Stimulated activated CD8-positive, alpha-beta memory T cell treated with anti-CD3 and anti-CD28 coated beads, Interleukin-7, amount 100 ng/mL, for 24 hours (primary cell): ENCODE data around the gene RASAL2.
"Not testable (repeated sequence)": the region's sequence is repeated elsewhere in the genome, so short reads cannot be mapped to it uniquely, and the experiment has no call there.

Experiments used
- DNase-seq: peaks from one replicate; pipeline ENCODE4 v3.0.0-alpha.2; 2020; ENCODE audit warnings: low read depth

RASAL2 gene

GRCh38 chr1:178119628-178120027 is 25.7 kb downstream of the RASAL2 start:
- no peak for DNase-seq

GRCh38 chr1:178120088-178120487 is 26.2 kb downstream of the RASAL2 start:
- no peak for DNase-seq

- not testable (repeated sequence) for DNase-seq
Measured at GRCh38 chr1:178120520-178121052, 26.7 kb downstream of the RASAL2 start.

- DNase-seq: no peak
Measured at GRCh38 chr1:178121883-178122282, 28.0 kb downstream of the RASAL2 start.

DNA sequence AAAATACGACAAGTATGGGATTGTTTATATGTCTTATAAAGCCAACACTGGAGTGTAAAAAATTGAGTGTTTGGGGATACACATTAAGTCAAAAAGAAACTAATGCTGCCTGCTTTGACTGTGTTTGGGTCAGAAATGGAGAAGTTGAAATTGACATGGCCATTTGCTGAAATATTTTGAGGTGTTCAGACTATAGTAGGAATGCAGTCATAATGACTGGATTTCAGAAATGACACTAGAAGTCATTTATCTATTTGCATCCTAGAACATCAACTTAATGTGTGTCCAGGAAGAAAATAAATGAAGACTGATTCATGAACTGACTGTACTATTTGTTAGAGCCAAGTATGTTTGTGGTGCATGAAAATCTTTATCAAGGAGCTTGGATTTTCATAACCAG is 28.4 kb downstream of the RASAL2 start:
- DNase-seq: no peak

GRCh38 chr1:178124115-178124514 is 30.2 kb downstream of the RASAL2 start:
- DNase-seq: no peak

- no peak for DNase-seq
Measured at GRCh38 chr1:178126261-178126660, 32.4 kb downstream of the RASAL2 start.

- DNase-seq: no peak
Measured at GRCh38 chr1:178126741-178127185, 32.9 kb downstream of the RASAL2 start.

DNA sequence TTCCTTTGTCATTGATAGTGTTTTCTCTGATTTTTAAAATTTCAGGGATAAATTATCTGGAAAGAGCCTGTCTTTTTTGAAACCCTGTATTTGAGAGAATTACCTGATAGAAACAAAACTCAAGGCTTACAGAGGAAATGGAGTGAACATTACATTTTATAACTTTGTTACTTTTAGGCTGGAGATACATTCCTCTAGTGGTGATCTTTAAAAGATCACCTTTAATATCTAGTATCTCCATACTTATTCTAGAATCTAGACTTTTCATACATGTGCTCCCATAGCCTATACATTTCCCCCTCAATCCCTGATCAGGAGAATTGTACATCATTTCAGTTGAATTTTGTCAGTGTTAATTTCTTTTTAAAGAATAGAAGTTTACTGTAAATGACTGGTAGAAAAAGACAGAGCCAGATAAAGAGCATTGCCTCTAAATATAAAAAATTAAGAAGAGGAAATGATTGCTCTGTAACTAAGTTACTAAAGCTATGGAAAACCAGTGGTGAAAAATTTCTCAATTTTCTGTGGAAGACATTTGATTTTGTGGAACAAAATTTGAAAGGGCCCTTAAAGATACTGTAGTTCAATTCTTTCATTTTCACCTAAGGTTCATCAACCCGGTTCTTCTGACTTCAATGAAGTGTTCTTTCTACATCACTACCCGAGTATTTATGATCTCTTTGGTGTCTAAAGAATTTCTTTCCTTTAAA is 33.7 kb downstream of the RASAL2 start:
- no peak for DNase-seq

DNA sequence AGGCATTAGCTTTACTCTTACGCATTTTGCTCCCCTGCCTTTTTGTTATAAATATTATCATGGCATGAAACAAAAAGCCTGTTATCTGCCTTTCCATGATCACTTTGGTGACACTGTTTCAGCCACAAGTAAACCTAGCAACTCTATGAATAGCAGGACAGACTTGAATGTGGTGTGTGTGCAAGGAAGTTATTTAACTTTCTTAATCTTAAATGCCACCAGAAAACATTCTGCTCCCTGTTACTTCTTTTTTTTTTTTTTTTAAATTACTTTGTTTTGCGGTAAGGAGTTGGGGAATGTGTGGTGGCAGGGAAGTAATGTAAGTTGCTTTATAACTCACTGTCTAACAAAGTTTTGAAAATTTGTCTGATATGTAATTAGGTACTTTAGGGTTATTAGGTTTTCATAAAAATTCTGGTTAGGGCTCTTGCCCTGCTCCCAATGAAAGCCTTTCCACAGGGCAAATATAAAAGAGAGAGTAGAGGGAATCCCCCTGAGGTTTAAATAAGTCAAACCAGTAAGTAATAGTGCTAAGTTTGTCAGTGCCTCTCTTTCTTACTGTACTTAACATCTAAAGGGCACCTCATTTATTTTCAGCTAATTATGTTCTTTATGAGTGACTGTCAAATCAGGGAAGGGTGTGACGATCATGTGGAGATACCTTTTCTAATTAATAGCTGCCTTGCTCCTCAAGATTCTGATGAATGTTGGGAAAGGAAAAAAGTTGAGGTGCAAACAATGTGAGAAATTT is 39.5 kb downstream of the RASAL2 start:
- DNase-seq: no peak

GRCh38 chr1:178134061-178134460 is 40.2 kb downstream of the RASAL2 start:
- no peak for DNase-seq

GRCh38 chr1:178137238-178137637 is 43.3 kb downstream of the RASAL2 start:
- no peak for DNase-seq

DNA sequence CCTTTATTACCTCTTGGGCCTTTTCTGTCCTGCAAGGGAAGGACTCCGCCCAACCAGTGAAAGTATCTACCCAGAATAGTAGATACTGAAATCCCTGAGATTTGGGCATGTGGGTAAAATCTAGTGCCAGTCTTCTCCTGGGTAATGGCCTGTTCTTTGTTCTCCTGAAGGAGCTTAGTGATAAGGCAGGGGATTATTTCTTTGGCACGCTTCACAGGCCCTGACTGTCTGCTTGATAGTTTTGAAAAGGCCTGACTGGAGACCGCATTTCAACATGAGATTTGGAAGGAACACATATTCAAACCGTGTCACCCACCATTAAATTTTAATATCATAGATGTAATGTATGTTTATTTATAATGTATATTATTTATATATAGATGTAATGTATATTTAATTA is 48.9 kb downstream of the RASAL2 start:
- no peak for DNase-seq

- no peak for DNase-seq
Measured at GRCh38 chr1:178143730-178144690, 50.1 kb downstream of the RASAL2 start.

- no peak for DNase-seq
Measured at GRCh38 chr1:178145605-178146004, 51.7 kb downstream of the RASAL2 start.

- DNase-seq: no peak
Measured at GRCh38 chr1:178146436-178146835, 52.5 kb downstream of the RASAL2 start.

- no peak for DNase-seq
Measured at GRCh38 chr1:178150610-178151009, 56.7 kb downstream of the RASAL2 start.

GRCh38 chr1:178151831-178152230 is 57.9 kb downstream of the RASAL2 start:
- no peak for DNase-seq

DNA sequence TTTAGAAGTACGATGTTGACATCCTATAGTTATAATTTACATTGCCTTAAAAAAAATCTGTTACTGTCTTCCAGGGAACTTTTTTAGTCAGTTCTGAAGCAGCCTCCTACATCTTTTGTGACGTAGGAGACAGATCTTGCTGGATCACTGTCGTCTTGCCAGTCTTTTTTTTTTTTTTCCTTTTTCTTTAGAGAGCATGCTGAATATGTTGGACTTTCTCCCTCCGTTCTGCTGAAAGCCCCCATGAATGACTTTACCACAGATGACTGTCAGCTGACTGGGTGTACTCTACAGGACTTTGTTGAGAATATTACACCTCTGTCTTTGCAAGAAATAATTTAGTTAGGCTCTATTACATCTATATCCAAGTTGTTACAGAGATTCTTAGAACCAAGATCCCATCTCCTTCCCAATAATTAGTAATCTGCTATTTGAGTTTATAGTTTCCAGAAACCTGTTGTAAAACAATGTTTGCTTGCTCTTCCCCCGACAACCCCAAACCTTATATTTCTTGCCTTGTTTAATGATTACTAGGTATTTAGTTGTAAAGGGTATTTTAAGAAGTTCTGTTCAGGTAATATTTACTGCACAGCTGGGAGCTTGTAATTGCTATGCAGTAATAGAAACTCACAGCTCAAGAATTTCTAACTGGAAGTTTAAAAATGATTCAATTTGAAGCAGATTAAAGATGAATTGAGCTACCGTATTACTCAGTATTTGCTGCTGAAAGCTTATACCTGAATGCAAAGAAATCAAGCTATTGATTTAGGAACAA is 61.8 kb downstream of the RASAL2 start:
- DNase-seq: no peak

- DNase-seq: no peak
Measured at GRCh38 chr1:178160736-178161475, 67.0 kb downstream of the RASAL2 start.

DNA sequence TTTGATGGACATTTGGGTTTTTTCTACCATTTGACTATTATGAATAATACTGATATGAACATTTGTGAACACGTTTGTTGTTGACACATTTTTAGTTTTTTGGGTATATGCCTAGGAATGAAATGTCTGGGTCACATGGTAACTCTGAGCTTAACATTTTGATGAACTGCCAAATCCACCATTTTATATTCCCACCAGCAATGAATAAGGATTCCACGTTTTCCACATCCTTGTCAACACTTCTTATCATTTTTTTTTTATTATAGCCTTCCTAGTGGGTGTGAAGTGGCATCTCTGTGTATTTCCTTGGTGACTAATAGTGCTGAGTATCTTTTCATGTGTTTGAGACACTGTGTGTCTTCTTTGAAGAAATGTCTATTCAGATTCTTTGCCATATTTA is 67.6 kb downstream of the RASAL2 start:
- DNase-seq: no peak
